ENCODE measurements around the gene C20orf204. TPM values are rescaled to one million over a fixed set of nuclear protein-coding genes. Genes with fewer than 3 reads are reported as not detected.
A peak's percentile ranks its signal among the peaks of the same experiment; 100 is the strongest.

The C20orf204 gene
- total and polyA plus RNA-seq, 2 donors (not counting 3 experiments of a cell fraction or from before 2014, with no cell fraction given): 2.8 to 5.8 TPM

GRCh38 chr20:64065974-64066343 lies 30.0 kb downstream of the C20orf204 start:
- H3K79me2 ChIP-seq (ENCODE audit: control insufficient read depth, insufficient read depth, low read length): peaks cover 6% of the 10 kb centered on the region
- dilution Hi-C loops (cut with MboI; ENCODE audit: extremely low pct_ligation_motif_present, low sequenced_read_pairs) (no loop called here), intact Hi-C loops (cut with micrococcal nuclease) (loop anchor here (10.0 kb wide), 1 partner anchor 59 kb away; no protein-coding TSS in a partner anchor)
- peaks cover 18% of the 10 kb centered on the region for H3K4me1 ChIP-seq (ENCODE audit: control insufficient read depth, extremely low read depth, insufficient read depth, low read length)
- H3K36me3 ChIP-seq (ENCODE audit: control insufficient read depth in 2 of 2, extremely low read depth in 1 of 2, insufficient read depth in 2 of 2, low read length in 2 of 2): no peaks in the 10 kb centered on the region
- H3K9me3 ChIP-seq (replicated peaks; ENCODE audit: control insufficient read depth, insufficient read depth, low read length): no peaks in the 10 kb centered on the region
- no peak overlapping the region for H3K4me2 ChIP-seq (ENCODE audit: insufficient read depth, low read length)
- no peaks in the 10 kb centered on the region for H4K20me1 ChIP-seq (replicated peaks; ENCODE audit: control insufficient read depth, extremely low read depth, insufficient read depth, low read length)
- H3K9me1 ChIP-seq (replicated peaks; ENCODE audit: control insufficient read depth, extremely low read depth, insufficient read depth, low read length): no peaks in the 10 kb centered on the region
- FAIRE-seq: peak; percentile 42
- H3K9ac ChIP-seq (replicated peaks; ENCODE audit: extremely low read depth, insufficient read depth, low read length): no peak overlapping the region
- TF ChIP-seq POLR2A (IDR thresholded peaks at IDR 0.05; ENCODE audit: low read depth, low read length) (no peak), FOS (IDR thresholded peaks at IDR 0.05; ENCODE audit: borderline replicate concordance, insufficient read depth, low read length) (no peak), CTCF (IDR thresholded peaks at IDR 0.05; ENCODE audit: extremely low read depth in 1 of 2, insufficient read depth in 1 of 2, low read depth in 1 of 2, low read length in 2 of 2) (no peak), MYC (IDR thresholded peaks at IDR 0.05; ENCODE audit: low read depth, low read length) (no peak), EZH2 (IDR thresholded peaks at IDR 0.05; ENCODE audit: borderline replicate concordance, low read depth, low read length, severe bottlenecking) (no peak), GATA2 (IDR thresholded peaks at IDR 0.05; ENCODE audit: insufficient read depth, insufficient read length, low read depth, low read length) (no peak)
- TF ChIP-seq, protein P1, sequence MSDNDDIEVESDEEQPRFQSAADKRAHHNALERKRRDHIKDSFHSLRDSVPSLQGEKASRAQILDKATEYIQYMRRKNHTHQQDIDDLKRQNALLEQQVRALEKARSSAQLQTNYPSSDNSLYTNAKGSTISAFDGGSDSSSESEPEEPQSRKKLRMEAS (IDR thresholded peaks at IDR 0.05; ENCODE audit: insufficient read depth, insufficient read length): no peak
- POLR2A ChIA-PET: no interaction called here
- CTCF ChIA-PET: interaction anchor here (1.2 to 1.4 kb wide), 2 partner anchors 15 to 26 kb away, joined by 3 to 5 read pairs; no protein-coding TSS in a partner anchor
- H3K27me3 ChIP-seq (ENCODE audit: control insufficient read depth in 2 of 2, insufficient read depth in 2 of 2, low read length in 2 of 2): no peaks in the 10 kb centered on the region
- H3K4me3 ChIP-seq (replicated peaks in 1 of 3; ENCODE audit: insufficient read depth in 1 of 3, low read depth in 1 of 3, low read length in 3 of 3): no peak overlapping the region
- no peak for DNase-seq (ENCODE audit: low read depth, low spot score)
- H3K27ac ChIP-seq (ENCODE audit: insufficient read depth, low read depth, low read length): no peak overlapping the region
- no TSS peak for BruUV-seq (replicated peaks)
- H2AFZ ChIP-seq (ENCODE audit: low read depth, low read length): no peak overlapping the region

Measured in endothelial cell of umbilical vein (primary cell).